GM23338 (cell line): ENCODE measurements around the gene CST9. TPM values are rescaled to one million over a fixed set of nuclear protein-coding genes. Genes with fewer than 3 reads are reported as not detected.

Experiments
- CTCF ChIP-seq, 2 experiments: fragments of 200-600 bp in 1 of 2; sonication (generic) in 1 of 2; conservative IDR thresholded peaks; 2 replicates each; pipeline versions ENCODE4 v1.5.1 to v1.6.1; 2016 to 2017; ENCODE audit warnings: antibody characterized with exemption in 2 of 2, low read depth in 2 of 2, mild to moderate bottlenecking in 2 of 2, moderate library complexity in 1 of 2
- NANOG ChIP-seq: IDR thresholded peaks from 2 replicates; pipeline ENCODE4 v1.6.1; 2016; ENCODE audit warnings: antibody characterized with exemption, borderline replicate concordance
- POLR2AphosphoS5 ChIP-seq: IDR thresholded peaks from 2 replicates; pipeline ENCODE4 v1.6.1; 2016; ENCODE audit warnings: antibody characterized with exemption, low read depth
- REST ChIP-seq: IDR thresholded peaks from one replicate; pipeline ENCODE4 v1.6.1; 2018; ENCODE audit warnings: antibody characterized with exemption; ENCODE audit not compliant: unreplicated experiment
- STAT1 ChIP-seq: IDR thresholded peaks from one replicate; pipeline ENCODE4 v1.6.1; 2016; ENCODE audit warnings: antibody characterized with exemption; ENCODE audit not compliant: unreplicated experiment
- ZNF462 ChIP-seq: fragments of 250-450 bp; sonication (Bioruptor Pico); IDR thresholded peaks from 2 replicates; pipeline ENCODE4 v1.5.0; 2020; ENCODE audit warnings: mild to moderate bottlenecking, moderate library complexity
- polyA plus RNA-seq: library from polyadenylated mRNA; unstranded; fragments of >200 nt; fragmentation: Nextera tagmentation; extraction: Ambion mirVana; gene quantifications from 2 replicates; pipeline ENCODE4 v1.2.1, GENCODE V29; 2016
- total RNA-seq: library from RNA; depleted of rRNA; stranded (reverse); fragments of >200 nt; shearing (Covaris generic); gene quantifications from 2 replicates; pipeline ENCODE4 v1.2.3, GENCODE V29; 2014

CST9 gene
- total and polyA plus RNA-seq, 2 experiments from 2014 or later: not detected

GRCh38 chr20:23644164-23644563 is 38.4 kb upstream of the CST9 start (continued):
- TF ChIP-seq ZNF462: no peak
- TF ChIP-seq POLR2AphosphoS5: no peak
- TF ChIP-seq REST: no peak
- no peak for TF ChIP-seq CTCF (conservative IDR thresholded peaks at IDR 0.05; ENCODE audit: low read depth in 2 of 2)
- TF ChIP-seq STAT1: no peak
- no peak for TF ChIP-seq NANOG
